HepG2 (cell line): ENCODE data around the gene CARMIL3. TPM values are rescaled to one million over a fixed set of nuclear protein-coding genes. Genes with fewer than 3 reads are reported as not detected.
A peak's percentile ranks its signal among the peaks of the same experiment; 100 is the strongest.

Source experiments
- ATF7-NPFF ChIP-seq: sonication (generic); formaldehyde crosslinking; IDR thresholded peaks from 2 replicates; pipeline ENCODE4 v1.8.1; 2023; ENCODE audit warnings: mild to moderate bottlenecking, low read depth, missing genetic modification reagents, moderate library complexity
- FOXJ3 ChIP-seq: sonication (generic); formaldehyde crosslinking; IDR thresholded peaks from 2 replicates; pipeline ENCODE4 v1.4.0; 2020; ENCODE audit warnings: missing genetic modification reagents, mild to moderate bottlenecking, borderline replicate concordance
- MLXIP ChIP-seq: sonication (generic); formaldehyde crosslinking; IDR thresholded peaks from 2 replicates; pipeline ENCODE4 v1.9.0; 2021; ENCODE audit warnings: missing genetic modification reagents, borderline replicate concordance
- SNAPC2 ChIP-seq: sonication (generic); formaldehyde crosslinking; IDR thresholded peaks from 2 replicates; pipeline ENCODE4 v1.8.1; 2022; ENCODE audit warnings: mild to moderate bottlenecking, missing genetic modification reagents
- SP5 ChIP-seq: IDR thresholded peaks from 2 replicates; pipeline ENCODE4 v1.6.1; 2016; ENCODE audit warnings: low read depth, borderline replicate concordance
- U2AF2 ChIP-seq: fragments of 200-400 bp; formaldehyde crosslinking; IDR thresholded peaks from 2 replicates; pipeline ENCODE4 v1.6.1; 2017; ENCODE audit warnings: low read depth, mild to moderate bottlenecking, low read length
- ZNF101 ChIP-seq: sonication (generic); formaldehyde crosslinking; IDR thresholded peaks from 2 replicates; pipeline ENCODE4 v1.4.0; 2020; ENCODE audit warnings: mild to moderate bottlenecking, low read depth, missing genetic modification reagents, borderline replicate concordance
- ZNF609 ChIP-seq: sonication (generic); formaldehyde crosslinking; IDR thresholded peaks from 2 replicates; pipeline ENCODE4 v1.4.0; 2020; ENCODE audit warnings: mild to moderate bottlenecking, missing genetic modification reagents, borderline replicate concordance
- ZNF687 ChIP-seq: sonication (generic); formaldehyde crosslinking; IDR thresholded peaks from 2 replicates; pipeline ENCODE4 v1.5.1; 2020; ENCODE audit warnings: mild to moderate bottlenecking, missing genetic modification reagents, moderate library complexity
- polyA plus RNA-seq, 8 experiments: library from polyadenylated mRNA; depleted of rRNA in 3 of 8; stranded (reverse) in 7 of 8; unstranded in 1 of 8; fragments of >200 nt; fragmentation: Illumina TruSeq in 4 of 8; extraction: Trizol in 4 of 8; gene quantifications; 2 replicates each; pipeline versions ENCODE4 v1.2.1 to v1.2.3, GENCODE V29; 2011 to 2016; ENCODE audit warnings: low read depth in 4 of 8, missing spikeins in 1 of 8, mixed read lengths in 1 of 8; ENCODE audit not compliant: insufficient read depth in 1 of 8
- total RNA-seq, 5 experiments: library from RNA; depleted of rRNA; stranded (reverse); fragments of >200 nt; fragmentation: Illumina TruSeq; extraction: Trizol; gene quantifications; 2 replicates each; pipeline ENCODE4 v1.2.3, GENCODE V29; 2016; ENCODE audit warnings: low read depth in 1 of 5

Gene CARMIL3
- total and polyA plus RNA-seq, 2 of the 13 experiments (the other 11 are each of a cell fraction or from before 2014, with no cell fraction given): 0.27 to 0.55 TPM

GRCh38 chr14:24093901-24094840, 42.4 kb downstream of the CARMIL3 start, which contains the start of gene PCK2 (continued):
- TF ChIP-seq ZNF687 (peak; percentile 94), MLXIP (CRISPR knock-in tag) (peak; percentile 95), ZNF609 (CRISPR knock-in tag) (peak; percentile 16; the same call in 1 of the 2 replicates), U2AF2 (peak; percentile 56; the same call in 1 of the 2 replicates), ZNF101 (CRISPR knock-in tag) (no peak; the same call in 1 of the 2 replicates), FOXJ3 (CRISPR knock-in tag) (peak; percentile 64; the same call in 1 of the 2 replicates), SNAPC2 (CRISPR knock-in tag) (peak; percentile 97), SP5 (peak; percentile 96), ATF7-NPFF (peak; percentile 100)
